Pancreas (tissue), 10 donors: Measurements from ENCODE around the gene UTS2. TPM values are rescaled to one million over a fixed set of nuclear protein-coding genes. Genes with fewer than 3 reads are reported as not detected.

Experiments used
- ATAC-seq, 4 donors: fragments of 200-7000 bp; cut with Tn5 transposase; one replicate each; pipeline versions ENCODE4 v1.8.0 to v1.9.1; 2020; ENCODE audit warnings: mild to moderate bottlenecking in 4 of 4, moderate library complexity in 4 of 4
- DNase-seq, 6 donors: peaks; one replicate each; pipeline ENCODE4 v3.0.0-alpha.2; 2020
- FAIRE-seq: peaks from 2 replicates; lab custom pipeline; 2012; peaks lifted over from hg19 to GRCh38; lab: Jason Lieb, UNC
- H3K27ac ChIP-seq, 4 donors: fragments of 200-600 bp; sonication (generic); 1 replicate in 3 of 4; 2 replicates in 1 of 4; pipeline versions ENCODE4 v1.5.0 to v1.8.0; 2020
- H3K27me3 ChIP-seq, 4 donors: fragments of 200-600 bp; one replicate each; pipeline ENCODE4 v1.8.0; 2021
- H3K36me3 ChIP-seq, 3 donors: fragments of 200-600 bp; sonication (generic) in 1 of 3; one replicate each; pipeline versions ENCODE4 v1.5.0 to v1.8.0; 2020 to 2021
- H3K4me1 ChIP-seq, 3 donors: fragments of 200-600 bp; one replicate each; pipeline ENCODE4 v1.8.0; 2021
- H3K4me3 ChIP-seq, 4 donors: fragments of 200-600 bp; sonication (generic) in 2 of 4; one replicate each; pipeline versions ENCODE4 v1.5.0 to v1.8.0; 2020 to 2021
- H3K9me3 ChIP-seq, 4 donors: fragments of 200-600 bp; one replicate each; pipeline ENCODE4 v1.8.0; 2021
- CTCF ChIP-seq, 4 donors: fragments of 200-600 bp; sonication (generic) in 3 of 4; IDR thresholded peaks; one replicate each; pipeline versions ENCODE4 v1.5.0 to v1.8.0; 2021; ENCODE audit warnings: antibody characterized with exemption in 4 of 4
- WGBS, 2 donors: extraction: QIAGEN DNeasy Blood & Tissue Kit; methylation state at CpG; one replicate each; pipeline ENCODE4 v1.1.7; 2013; 5-methylcytosine and 5-hydroxymethylcytosine counted together
- intact Hi-C, 3 donors: fragments of 100-400 bp; cut with DNase I; formaldehyde crosslinking; loops; one replicate each; pipeline versions ENCODE4 v1.11.1 to v1.14.2; 2022
- polyA plus RNA-seq, 2 donors: library from polyadenylated mRNA; stranded (reverse); fragments of 200-250 nt; gene quantifications; one replicate each; pipeline ENCODE4 v1.2.3, GENCODE V29; 2013
- total RNA-seq, 6 donors: library from RNA; stranded (reverse); fragmentation: NEBNext Ultra II Directional in 4 of 6; extraction: Animal tissue kit (Norgen Biotek cat#: 25700) in 4 of 6; gene quantifications; one replicate each; pipeline versions ENCODE4 v1.2.1 to v1.2.4, GENCODE V29; 2021 to 2023
- donor health status: healthy with polysubstance abuse.
- donor health status: DM: no; HTN: no; CAD: no; lungs with moderate emphysema.
- donor health status: DM: no; HTN: no; CAD: no.
- donor health status: control.
- donor health status: control.
- donor health status: Bipolar disorder and iron deficiency.
- donor health status: DM: yes; HTN: yes; CAD: no.
- donor health status: DM: no; HTN: no; CAD: no.
- donor health status: DM: no; HTN: no; CAD: no.
- donor health status: DM: yes; HTN: yes; CAD: no.

The UTS2 gene
- total and polyA plus RNA-seq, 8 donors: 0.09 TPM; not detected in 7

- intact Hi-C loops: no loop called here
- no peaks in the 10 kb centered on the region for H3K36me3 ChIP-seq
- H3K4me3 ChIP-seq: peak overlapping the region in 1 of 4 donors; percentile 32
- H3K27me3 ChIP-seq: no peaks in the 10 kb centered on the region
- H3K9me3 ChIP-seq: no peaks in the 10 kb centered on the region
- WGBS, 2 donors: 13 to 15% methylated on average over 19 to 24 of the region's 27 CpGs
- H3K4me1 ChIP-seq: no peaks in the 10 kb centered on the region
- ATAC-seq (peak; percentile 83 to 97 (median 94)), DNase-seq (peak; percentile 71 to 95 (median 88)), FAIRE-seq (no peak)
- H3K27ac ChIP-seq: peak overlapping the region in 2 of 4 donors; percentile 35 to 66
- TF ChIP-seq CTCF (IDR thresholded peaks at IDR 0.05): no peak
Measured at GRCh38 chr1:7885513-7886404, 32.9 kb upstream of the UTS2 start.

- Histone ChIP-seq H3K27ac (no peak overlapping the region), H3K36me3 (no peaks in the 10 kb centered on the region), H3K4me3 (no peak overlapping the region), H3K9me3 (no peaks in the 10 kb centered on the region), H3K27me3 (no peaks in the 10 kb centered on the region), H3K4me1 (no peaks in the 10 kb centered on the region)
- ATAC-seq: no peak
- intact Hi-C loops: no loop called here
- no peak for DNase-seq
- no peak for FAIRE-seq
- TF ChIP-seq CTCF (IDR thresholded peaks at IDR 0.05): no peak
- 29 to 91% methylated on average over 1 of the region's 1 CpG for WGBS, 2 donors
Measured at GRCh38 chr1:7884757-7885156, 31.9 kb upstream of the UTS2 start.

GRCh38 chr1:7879228-7879627 is 26.4 kb upstream of the UTS2 start:
- Histone ChIP-seq H3K36me3 (no peaks in the 10 kb centered on the region), H3K4me1 (no peaks in the 10 kb centered on the region), H3K9me3 (no peaks in the 10 kb centered on the region), H3K27me3 (no peaks in the 10 kb centered on the region), H3K27ac (no peak overlapping the region), H3K4me3 (no peak overlapping the region)
- ATAC-seq (no peak), DNase-seq (no peak), FAIRE-seq (no peak)
- intact Hi-C loops: no loop called here
- no peak for TF ChIP-seq CTCF (IDR thresholded peaks at IDR 0.05)
- 75 to 80% methylated on average over 3 of the region's 3 CpGs for WGBS, 2 donors

- ATAC-seq (no peak), FAIRE-seq (no peak), DNase-seq (no peak)
- Histone ChIP-seq H3K36me3 (no peaks in the 10 kb centered on the region), H3K27ac (no peak overlapping the region), H3K9me3 (no peaks in the 10 kb centered on the region), H3K27me3 (no peaks in the 10 kb centered on the region), H3K4me1 (no peaks in the 10 kb centered on the region), H3K4me3 (no peak overlapping the region)
- WGBS, 2 donors: 4 to 11% methylated on average over 1 of the region's 1 CpG
- intact Hi-C loops: no loop called here
- TF ChIP-seq CTCF (IDR thresholded peaks at IDR 0.05): no peak
Measured at GRCh38 chr1:7878027-7878426, 25.2 kb upstream of the UTS2 start.
